GM06990 (cell line): Measurements from ENCODE around the gene ADCY10.

ENCODE experiments used
- DNase-seq: peaks from one replicate; pipeline ENCODE4 v3.0.0-alpha.2; 2011; ENCODE audit not compliant: insufficient read length; ENCODE audit errors: extremely low read depth
- H3K27me3 ChIP-seq: replicated peaks from 2 replicates; pipeline ENCODE4 v1.6.0; 2011; ENCODE audit warnings: low read length; ENCODE audit not compliant: control insufficient read depth, insufficient read depth
- H3K36me3 ChIP-seq: 2 replicates; pipeline ENCODE4 v1.5.1; 2011; ENCODE audit warnings: low read length; ENCODE audit not compliant: control insufficient read depth, insufficient read depth
- H3K4me3 ChIP-seq: replicated peaks from 2 replicates; pipeline ENCODE4 v1.5.1; 2011; ENCODE audit warnings: low read depth, mild to moderate bottlenecking, control low read depth, low read length
- TF ChIP-seq, protein P1 (sequence below): IDR thresholded peaks from 2 replicates; pipeline ENCODE4 v1.5.1; 2011; ENCODE audit warnings: low read length, control low read depth, mild to moderate bottlenecking, inconsistent platforms; ENCODE audit not compliant: insufficient read depth, poor library complexity, severe bottlenecking

ADCY10 gene

GRCh38 chr1:167772436-167772835 is 141.5 kb downstream of the ADCY10 start:
- peaks cover 11% of the 10 kb centered on the region for H3K36me3 ChIP-seq
- TF ChIP-seq, protein P1, sequence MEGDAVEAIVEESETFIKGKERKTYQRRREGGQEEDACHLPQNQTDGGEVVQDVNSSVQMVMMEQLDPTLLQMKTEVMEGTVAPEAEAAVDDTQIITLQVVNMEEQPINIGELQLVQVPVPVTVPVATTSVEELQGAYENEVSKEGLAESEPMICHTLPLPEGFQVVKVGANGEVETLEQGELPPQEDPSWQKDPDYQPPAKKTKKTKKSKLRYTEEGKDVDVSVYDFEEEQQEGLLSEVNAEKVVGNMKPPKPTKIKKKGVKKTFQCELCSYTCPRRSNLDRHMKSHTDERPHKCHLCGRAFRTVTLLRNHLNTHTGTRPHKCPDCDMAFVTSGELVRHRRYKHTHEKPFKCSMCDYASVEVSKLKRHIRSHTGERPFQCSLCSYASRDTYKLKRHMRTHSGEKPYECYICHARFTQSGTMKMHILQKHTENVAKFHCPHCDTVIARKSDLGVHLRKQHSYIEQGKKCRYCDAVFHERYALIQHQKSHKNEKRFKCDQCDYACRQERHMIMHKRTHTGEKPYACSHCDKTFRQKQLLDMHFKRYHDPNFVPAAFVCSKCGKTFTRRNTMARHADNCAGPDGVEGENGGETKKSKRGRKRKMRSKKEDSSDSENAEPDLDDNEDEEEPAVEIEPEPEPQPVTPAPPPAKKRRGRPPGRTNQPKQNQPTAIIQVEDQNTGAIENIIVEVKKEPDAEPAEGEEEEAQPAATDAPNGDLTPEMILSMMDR, result no peak
- no peak overlapping the region for H3K4me3 ChIP-seq
- H3K27me3 ChIP-seq, result no peaks in the 10 kb centered on the region
- DNase-seq, result no peak

GRCh38 chr1:167770127-167770526 is 143.8 kb downstream of the ADCY10 start:
- TF ChIP-seq, protein P1, result no peak
- no peaks in the 10 kb centered on the region for H3K27me3 ChIP-seq
- peaks cover 7% of the 10 kb centered on the region for H3K36me3 ChIP-seq
- H3K4me3 ChIP-seq, result no peak overlapping the region
- DNase-seq, result no peak

- TF ChIP-seq, protein P1, result no peak
- H3K27me3 ChIP-seq, result no peaks in the 10 kb centered on the region
- H3K4me3 ChIP-seq, result no peak overlapping the region
- DNase-seq, result no peak
- peaks cover 7% of the 10 kb centered on the region for H3K36me3 ChIP-seq
These were observed 146.2 kb downstream of the ADCY10 start for GRCh38 chr1:167767761-167768160.

GRCh38 chr1:167766538-167766937 is 147.4 kb downstream of the ADCY10 start:
- no peaks in the 10 kb centered on the region for H3K27me3 ChIP-seq
- peaks cover 7% of the 10 kb centered on the region for H3K36me3 ChIP-seq
- no peak for DNase-seq
- H3K4me3 ChIP-seq, result no peak overlapping the region
- TF ChIP-seq, protein P1, result no peak

GRCh38 chr1:167765496-167765895 is 148.4 kb downstream of the ADCY10 start:
- no peak for DNase-seq
- peaks cover 7% of the 10 kb centered on the region for H3K36me3 ChIP-seq
- no peaks in the 10 kb centered on the region for H3K27me3 ChIP-seq
- H3K4me3 ChIP-seq, result no peak overlapping the region
- TF ChIP-seq, protein P1, result no peak
